ENCODE results near the gene CNNM1. TPM values are rescaled to one million over a fixed set of nuclear protein-coding genes. Genes with fewer than 3 reads are reported as not detected.

The CNNM1 gene
- total RNA-seq, 4 donors from 2014 or later, result not detected

DNA sequence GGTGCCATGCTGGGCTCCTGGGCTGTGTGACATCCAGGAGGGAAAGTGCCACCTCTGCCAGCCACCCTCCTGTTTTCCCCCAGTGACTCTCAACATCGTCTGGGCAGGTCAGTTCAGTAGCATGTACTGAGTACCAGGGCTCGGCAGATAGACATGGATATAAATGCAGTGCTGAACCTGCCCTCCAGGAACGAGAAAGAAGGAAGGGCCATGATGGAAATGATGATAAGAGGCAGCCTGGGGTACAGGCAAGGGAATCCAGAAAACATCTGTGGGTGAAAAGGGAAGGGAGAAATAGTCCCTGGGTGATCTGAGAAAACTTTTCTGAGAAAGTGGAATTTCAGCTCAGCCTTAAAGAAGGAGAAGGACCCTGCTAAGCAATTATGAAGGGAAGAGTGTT, 12.1 kb downstream of the CNNM1 start:
- no peaks in the 10 kb centered on the region for H3K9me3 ChIP-seq
- TF ChIP-seq, protein P1, sequence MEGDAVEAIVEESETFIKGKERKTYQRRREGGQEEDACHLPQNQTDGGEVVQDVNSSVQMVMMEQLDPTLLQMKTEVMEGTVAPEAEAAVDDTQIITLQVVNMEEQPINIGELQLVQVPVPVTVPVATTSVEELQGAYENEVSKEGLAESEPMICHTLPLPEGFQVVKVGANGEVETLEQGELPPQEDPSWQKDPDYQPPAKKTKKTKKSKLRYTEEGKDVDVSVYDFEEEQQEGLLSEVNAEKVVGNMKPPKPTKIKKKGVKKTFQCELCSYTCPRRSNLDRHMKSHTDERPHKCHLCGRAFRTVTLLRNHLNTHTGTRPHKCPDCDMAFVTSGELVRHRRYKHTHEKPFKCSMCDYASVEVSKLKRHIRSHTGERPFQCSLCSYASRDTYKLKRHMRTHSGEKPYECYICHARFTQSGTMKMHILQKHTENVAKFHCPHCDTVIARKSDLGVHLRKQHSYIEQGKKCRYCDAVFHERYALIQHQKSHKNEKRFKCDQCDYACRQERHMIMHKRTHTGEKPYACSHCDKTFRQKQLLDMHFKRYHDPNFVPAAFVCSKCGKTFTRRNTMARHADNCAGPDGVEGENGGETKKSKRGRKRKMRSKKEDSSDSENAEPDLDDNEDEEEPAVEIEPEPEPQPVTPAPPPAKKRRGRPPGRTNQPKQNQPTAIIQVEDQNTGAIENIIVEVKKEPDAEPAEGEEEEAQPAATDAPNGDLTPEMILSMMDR (IDR thresholded peaks at IDR 0.05 in 4 of 5, conservative IDR thresholded peaks at IDR 0.05 in 1 of 5), result no peak
- no peak for TF ChIP-seq POLR2A (IDR thresholded peaks at IDR 0.05)
- H3K36me3 ChIP-seq, result no peaks in the 10 kb centered on the region
- H3K27me3 ChIP-seq, result peaks cover 0 to 3% (median 0%) of the 10 kb centered on the region in 3 donors
- no peak for DNase-seq
- no peak overlapping the region for H3K4me3 ChIP-seq
- ATAC-seq, result no peak
- intact Hi-C loops (cut with DNase I; ENCODE audit: low total_unique reads), result no loop called here
- no peak overlapping the region for H3K27ac ChIP-seq
- in situ Hi-C loops (cut with MboI; ENCODE audit: low sequenced_read_pairs in 4 of 4), result no loop called here
- H3K4me1 ChIP-seq, result no peaks in the 10 kb centered on the region

DNA sequence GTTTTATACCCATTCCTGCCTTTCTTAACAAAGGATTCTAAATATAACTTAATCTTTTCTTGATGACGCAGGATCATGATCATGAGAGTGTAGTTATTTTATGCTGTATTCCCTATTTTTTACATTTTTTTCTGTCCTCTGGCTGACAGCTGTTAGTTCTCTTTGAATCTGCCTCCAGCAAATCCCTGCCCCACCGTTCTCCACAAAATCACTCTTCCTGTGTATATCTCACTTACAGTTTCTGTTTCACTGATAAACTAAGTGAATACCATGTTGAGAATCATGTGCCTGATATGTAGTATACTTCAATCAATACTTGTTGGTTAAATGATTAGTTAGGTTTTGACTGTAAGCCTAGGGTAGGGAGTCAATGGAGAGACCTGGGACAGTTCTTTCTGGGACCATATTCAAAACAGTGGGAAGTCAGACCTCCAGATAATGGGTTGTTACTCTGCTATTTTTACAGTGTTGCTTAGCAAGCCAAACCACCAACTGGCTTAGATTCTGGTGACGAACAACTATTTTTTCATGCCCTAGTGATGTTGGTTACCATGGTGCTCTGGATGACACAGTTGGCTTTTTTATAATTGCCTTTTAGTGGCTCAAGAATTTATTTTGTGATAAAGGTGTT, 12.8 kb downstream of the CNNM1 start:
- ATAC-seq (no peak), DNase-seq (no peak)
- H3K27me3 ChIP-seq, result peaks cover 0 to 3% (median 0%) of the 10 kb centered on the region in 3 donors
- H3K27ac ChIP-seq, result no peak overlapping the region
- intact Hi-C loops (cut with DNase I; ENCODE audit: low total_unique reads), result no loop called here
- no peak overlapping the region for H3K4me3 ChIP-seq
- TF ChIP-seq, protein P1 (IDR thresholded peaks at IDR 0.05 in 4 of 5, conservative IDR thresholded peaks at IDR 0.05 in 1 of 5), result no peak
- no peak for TF ChIP-seq POLR2A (IDR thresholded peaks at IDR 0.05)
- no peaks in the 10 kb centered on the region for H3K4me1 ChIP-seq
- no peaks in the 10 kb centered on the region for H3K9me3 ChIP-seq
- H3K36me3 ChIP-seq, result no peaks in the 10 kb centered on the region
- in situ Hi-C loops (cut with MboI; ENCODE audit: low sequenced_read_pairs in 4 of 4), result no loop called here

DNA sequence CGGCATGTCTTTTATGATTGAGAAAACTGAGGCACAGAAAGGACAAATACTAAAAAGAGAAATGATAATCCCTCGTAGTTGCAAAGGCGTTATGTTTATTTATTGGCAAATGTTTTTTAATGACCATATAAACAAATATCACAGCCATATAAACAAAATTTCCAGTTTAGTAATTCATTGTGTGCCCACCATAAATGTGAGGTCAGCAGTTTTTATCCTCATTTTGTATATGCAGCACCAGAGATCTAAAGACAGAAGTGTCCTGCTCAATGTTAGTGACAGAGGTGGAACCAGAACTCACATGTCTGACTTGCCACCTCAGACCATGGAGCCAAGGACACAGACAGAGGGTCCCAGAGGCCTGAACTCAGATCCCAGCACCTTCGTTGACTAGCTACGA, 14.1 kb downstream of the CNNM1 start:
- intact Hi-C loops (cut with DNase I; ENCODE audit: low total_unique reads) (no loop called here), in situ Hi-C loops (cut with MboI; ENCODE audit: low sequenced_read_pairs in 4 of 4) (no loop called here)
- DNase-seq (no peak), ATAC-seq (no peak)
- Histone ChIP-seq H3K27ac (no peak overlapping the region), H3K36me3 (no peaks in the 10 kb centered on the region), H3K4me1 (no peaks in the 10 kb centered on the region), H3K9me3 (no peaks in the 10 kb centered on the region), H3K27me3 (peaks cover 0 to 3% (median 0%) of the 10 kb centered on the region in 3 donors), H3K4me3 (no peak overlapping the region)
- no peak for TF ChIP-seq POLR2A (IDR thresholded peaks at IDR 0.05)
- TF ChIP-seq, protein P1 (IDR thresholded peaks at IDR 0.05 in 4 of 5, conservative IDR thresholded peaks at IDR 0.05 in 1 of 5), result no peak

DNA sequence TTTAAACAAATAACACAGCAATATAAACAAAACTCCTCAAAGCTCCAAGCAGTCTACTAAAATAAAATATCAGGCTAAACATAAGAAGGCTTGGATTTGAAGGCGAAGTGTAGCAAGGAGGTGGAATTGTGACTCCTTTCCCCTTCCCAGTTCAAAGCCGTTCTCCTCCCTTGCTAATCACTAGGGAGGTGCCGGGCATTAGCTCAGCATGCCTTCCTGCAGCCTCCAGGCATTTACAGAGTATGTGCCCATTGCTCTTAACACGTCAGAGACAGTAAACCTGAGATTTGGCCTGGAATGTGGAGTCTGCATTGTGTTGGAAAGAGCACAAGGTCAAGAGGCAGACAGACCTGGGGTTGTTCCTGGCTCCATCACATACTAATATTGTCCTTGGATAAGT, 15.6 kb downstream of the CNNM1 start:
- ATAC-seq, result no peak
- intact Hi-C loops (cut with DNase I; ENCODE audit: low total_unique reads), result no loop called here

More for the DNA sequence above, 15.6 kb downstream of the CNNM1 start:
- no peak for DNase-seq
- TF ChIP-seq POLR2A (IDR thresholded peaks at IDR 0.05), result no peak
- TF ChIP-seq, protein P1 (IDR thresholded peaks at IDR 0.05 in 4 of 5, conservative IDR thresholded peaks at IDR 0.05 in 1 of 5), result no peak
- Histone ChIP-seq H3K4me3 (no peak overlapping the region), H3K27me3 (peaks cover 0 to 3% (median 0%) of the 10 kb centered on the region in 3 donors), H3K27ac (no peak overlapping the region), H3K36me3 (no peaks in the 10 kb centered on the region), H3K4me1 (no peaks in the 10 kb centered on the region), H3K9me3 (no peaks in the 10 kb centered on the region)
- in situ Hi-C loops (cut with MboI; ENCODE audit: low sequenced_read_pairs in 4 of 4), result no loop called here

Data from gastrocnemius medialis (tissue), 4 donors.